ENCODE data around the gene P2RX2. TPM values are rescaled to one million over a fixed set of nuclear protein-coding genes. Genes with fewer than 3 reads are reported as not detected.
"Not testable (repeated sequence)": the region's sequence is repeated elsewhere in the genome, so short reads cannot be mapped to it uniquely, and the experiment has no call there.

Gene P2RX2
- total RNA-seq, 1 donor from 2014 or later: not detected

- no peak for DNase-seq (ENCODE audit: low read depth, low spot score)
Observed at GRCh38 chr12:132583411-132583710, 35.2 kb upstream of the P2RX2 start.

DNA sequence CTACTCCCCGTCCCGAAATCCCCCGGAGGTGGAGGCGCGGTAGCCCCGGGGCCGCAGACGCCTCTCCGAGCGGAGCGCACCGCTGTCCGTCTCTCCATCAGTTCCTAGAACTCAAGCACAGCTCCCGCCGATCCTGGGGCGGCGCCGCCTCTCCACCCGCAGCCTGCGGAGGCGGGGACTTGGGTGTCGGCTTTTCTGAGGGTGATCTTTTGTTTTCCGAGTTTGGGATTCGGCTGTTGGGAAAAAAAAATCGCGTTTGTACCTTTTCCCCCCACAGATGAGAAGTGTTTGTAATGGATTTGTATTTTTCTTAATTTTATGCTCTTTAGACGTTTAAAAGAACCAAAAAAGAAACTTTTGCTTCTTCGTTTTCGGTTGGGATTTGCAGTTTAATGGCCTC lies 34.8 kb upstream of the P2RX2 start:
- DNase-seq (ENCODE audit: low read depth, low spot score): no peak

- DNase-seq (ENCODE audit: low read depth, low spot score): no peak
Observed at GRCh38 chr12:132584429-132584828, 34.1 kb upstream of the P2RX2 start.

- no peak for DNase-seq (ENCODE audit: low read depth, low spot score)
Observed at GRCh38 chr12:132585177-132585576, 33.4 kb upstream of the P2RX2 start.

GRCh38 chr12:132586929-132587328 lies 31.6 kb upstream of the P2RX2 start:
- no peak for DNase-seq (ENCODE audit: low read depth, low spot score)

GRCh38 chr12:132587781-132588180 lies 30.8 kb upstream of the P2RX2 start:
- DNase-seq (ENCODE audit: low read depth, low spot score): no peak

DNA sequence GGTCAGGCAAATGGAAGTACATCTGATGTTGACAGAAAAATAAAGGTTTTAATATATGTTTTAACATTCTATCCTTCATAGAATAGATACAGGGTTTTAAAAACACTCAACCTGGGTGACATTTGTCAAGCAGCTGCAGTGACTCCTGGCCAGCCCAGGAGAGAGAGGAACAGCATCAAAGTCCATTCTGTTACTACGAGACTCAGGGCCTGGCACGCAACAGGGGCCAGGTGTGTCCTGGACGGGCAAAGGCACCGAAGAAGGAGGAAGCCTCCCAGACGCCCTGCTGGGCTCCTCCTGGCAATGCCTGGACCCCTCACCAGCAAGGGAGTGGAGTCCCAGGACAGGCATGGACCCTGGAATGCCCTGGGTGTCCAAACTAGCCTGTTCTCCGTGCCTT lies 30.3 kb upstream of the P2RX2 start:
- no peak for DNase-seq (ENCODE audit: low read depth, low spot score)

DNA sequence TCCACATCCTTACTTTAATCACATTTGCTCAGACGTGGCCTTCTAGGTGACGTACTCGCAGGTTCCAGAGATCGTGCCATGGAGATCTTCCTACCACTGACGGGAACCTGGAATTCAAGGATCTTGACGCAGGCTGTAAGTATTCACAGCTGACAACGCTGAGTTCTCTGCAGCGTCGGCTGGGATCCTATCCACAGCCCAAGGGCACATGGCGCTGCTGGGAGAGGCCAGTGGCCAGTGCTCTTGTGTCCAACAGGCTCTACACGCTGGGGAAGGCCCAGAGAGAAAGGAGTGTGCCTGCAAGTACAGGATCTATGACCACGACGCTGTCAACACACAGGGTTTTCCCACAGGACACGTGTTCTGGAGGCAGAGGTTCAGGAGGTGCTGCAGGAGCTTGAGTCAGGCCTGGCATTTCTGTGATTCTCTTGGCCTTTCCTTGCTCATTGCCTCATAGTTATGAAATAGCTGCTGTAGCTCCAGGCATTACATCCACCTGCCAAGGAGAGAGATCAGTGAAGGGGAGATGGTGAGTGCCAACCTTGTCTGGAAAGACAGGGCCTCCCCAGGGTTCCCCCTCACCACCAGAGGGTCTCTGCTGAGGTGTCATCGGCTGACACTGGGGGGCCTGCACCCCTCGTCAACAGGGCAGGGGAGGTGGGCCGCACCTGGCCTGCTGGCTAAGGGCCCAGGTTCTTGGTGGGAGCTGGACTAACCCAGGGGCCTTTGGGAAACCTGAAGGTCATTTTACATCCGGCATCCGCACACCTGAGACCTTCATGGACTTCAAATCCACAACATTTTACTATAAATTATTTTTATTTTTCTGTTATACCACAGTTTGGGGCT lies 29.5 kb upstream of the P2RX2 start:
- DNase-seq (ENCODE audit: low read depth, low spot score): no peak

DNA sequence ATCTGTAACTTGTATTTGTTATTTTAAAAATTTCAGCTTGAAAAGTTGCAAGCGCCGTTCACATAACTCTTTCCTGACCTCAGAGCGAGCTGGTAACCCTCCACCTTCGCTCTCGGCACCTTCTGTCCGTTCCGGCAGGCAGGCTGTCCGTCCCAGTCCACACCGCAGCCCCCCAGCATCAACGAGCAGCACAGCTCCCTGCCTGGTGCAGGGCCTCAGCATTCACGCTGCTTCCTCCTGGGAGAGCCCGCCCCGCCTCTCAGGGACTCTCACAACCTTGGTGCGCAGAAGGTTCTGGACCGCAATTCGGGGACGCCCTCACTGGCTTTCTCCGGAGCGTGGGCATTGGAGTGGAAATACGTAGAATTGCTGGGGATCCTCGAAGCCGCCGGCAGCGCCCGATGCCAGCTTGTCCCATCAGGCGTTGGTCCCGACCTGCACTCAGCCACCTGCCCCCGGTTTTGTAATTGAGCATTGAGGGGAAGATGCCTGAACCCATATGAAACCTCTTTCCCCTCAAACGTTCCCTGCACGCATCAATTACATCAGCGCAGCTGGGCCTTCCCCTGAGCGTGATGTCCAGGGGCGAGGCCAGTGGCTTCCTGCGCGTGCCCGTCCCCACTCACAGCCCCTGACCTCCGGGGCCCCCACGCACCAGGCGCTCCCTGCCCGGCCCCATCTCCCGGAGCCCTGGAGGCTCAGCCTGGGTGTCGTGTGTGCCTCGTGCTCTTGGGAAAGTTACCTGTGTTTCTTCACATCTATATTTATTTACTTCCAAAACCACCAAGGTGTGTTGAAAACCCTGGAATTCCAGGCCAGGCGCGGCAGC lies 27.3 kb upstream of the P2RX2 start:
- no peak for DNase-seq (ENCODE audit: low read depth, low spot score)

- DNase-seq (ENCODE audit: low read depth, low spot score): no peak
Observed at GRCh38 chr12:132592282-132592970, 26.1 kb upstream of the P2RX2 start.

DNA sequence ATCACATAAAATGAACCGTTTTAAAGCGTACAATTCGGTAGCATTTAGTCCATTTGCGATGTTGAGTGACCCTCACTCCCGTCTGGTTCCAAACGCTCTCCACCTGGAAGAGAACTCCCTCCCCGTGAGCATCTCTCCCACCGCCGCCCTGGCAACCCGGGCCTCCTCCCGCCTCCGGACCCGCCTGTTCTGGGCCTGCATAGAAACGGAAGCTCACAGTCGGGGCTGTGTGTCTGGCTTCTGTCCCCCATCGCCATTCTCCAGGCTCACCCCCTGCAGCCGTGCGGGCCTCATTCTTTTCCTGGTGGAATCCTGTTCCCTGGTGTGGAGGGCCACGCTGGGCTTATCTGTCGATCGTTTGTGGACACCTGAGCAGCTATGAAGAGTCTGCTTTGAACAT lies 25.5 kb upstream of the P2RX2 start:
- no peak for DNase-seq (ENCODE audit: low read depth, low spot score)

DNA sequence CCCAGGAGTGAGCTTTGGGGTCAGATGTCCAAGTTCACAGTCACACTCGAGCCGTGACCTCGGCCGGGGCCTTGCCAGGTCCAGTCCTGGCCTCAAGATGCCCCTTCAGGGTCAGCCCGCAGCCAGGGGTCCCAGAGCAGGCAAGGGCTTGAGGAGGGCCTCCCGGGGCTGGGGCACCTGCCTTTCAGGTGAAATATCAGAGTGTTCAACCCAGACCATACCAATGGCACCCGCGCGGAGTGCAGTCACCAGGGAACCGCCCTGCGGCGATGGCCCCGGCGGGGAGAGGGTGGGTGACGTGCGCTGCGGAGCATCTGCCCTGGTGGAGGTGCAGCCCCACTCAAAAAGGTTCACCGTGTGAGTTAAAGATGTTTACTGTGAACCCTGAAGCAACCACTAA lies 25.1 kb upstream of the P2RX2 start:
- DNase-seq (ENCODE audit: low read depth, low spot score): no peak

GRCh38 chr12:132593938-132594358 lies 24.6 kb upstream of the P2RX2 start:
- DNase-seq (ENCODE audit: low read depth, low spot score): peak; percentile 89

DNA sequence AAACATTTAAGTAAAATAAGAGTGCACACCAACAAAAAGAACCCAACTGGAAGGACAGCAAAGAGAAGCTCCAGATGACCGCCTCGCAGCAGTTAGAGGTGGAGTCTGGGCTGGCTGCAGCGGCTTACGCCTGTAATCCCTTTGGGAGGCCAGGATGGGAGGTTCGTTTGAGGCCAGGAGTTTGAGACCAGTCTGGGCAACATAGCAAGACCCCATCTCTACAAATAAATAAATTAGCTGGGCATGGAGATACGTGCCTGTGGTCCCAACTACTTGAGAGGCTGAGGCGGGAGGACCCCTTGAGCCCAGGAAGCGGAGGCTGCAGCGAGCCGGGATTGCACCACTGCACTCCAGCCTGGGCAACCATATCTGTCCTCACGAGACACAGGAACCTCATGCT lies 23.4 kb upstream of the P2RX2 start:
- no peak for DNase-seq (ENCODE audit: low read depth, low spot score)

- DNase-seq (ENCODE audit: low read depth, low spot score): no peak
Observed at GRCh38 chr12:132596016-132596415, 22.6 kb upstream of the P2RX2 start.

DNA sequence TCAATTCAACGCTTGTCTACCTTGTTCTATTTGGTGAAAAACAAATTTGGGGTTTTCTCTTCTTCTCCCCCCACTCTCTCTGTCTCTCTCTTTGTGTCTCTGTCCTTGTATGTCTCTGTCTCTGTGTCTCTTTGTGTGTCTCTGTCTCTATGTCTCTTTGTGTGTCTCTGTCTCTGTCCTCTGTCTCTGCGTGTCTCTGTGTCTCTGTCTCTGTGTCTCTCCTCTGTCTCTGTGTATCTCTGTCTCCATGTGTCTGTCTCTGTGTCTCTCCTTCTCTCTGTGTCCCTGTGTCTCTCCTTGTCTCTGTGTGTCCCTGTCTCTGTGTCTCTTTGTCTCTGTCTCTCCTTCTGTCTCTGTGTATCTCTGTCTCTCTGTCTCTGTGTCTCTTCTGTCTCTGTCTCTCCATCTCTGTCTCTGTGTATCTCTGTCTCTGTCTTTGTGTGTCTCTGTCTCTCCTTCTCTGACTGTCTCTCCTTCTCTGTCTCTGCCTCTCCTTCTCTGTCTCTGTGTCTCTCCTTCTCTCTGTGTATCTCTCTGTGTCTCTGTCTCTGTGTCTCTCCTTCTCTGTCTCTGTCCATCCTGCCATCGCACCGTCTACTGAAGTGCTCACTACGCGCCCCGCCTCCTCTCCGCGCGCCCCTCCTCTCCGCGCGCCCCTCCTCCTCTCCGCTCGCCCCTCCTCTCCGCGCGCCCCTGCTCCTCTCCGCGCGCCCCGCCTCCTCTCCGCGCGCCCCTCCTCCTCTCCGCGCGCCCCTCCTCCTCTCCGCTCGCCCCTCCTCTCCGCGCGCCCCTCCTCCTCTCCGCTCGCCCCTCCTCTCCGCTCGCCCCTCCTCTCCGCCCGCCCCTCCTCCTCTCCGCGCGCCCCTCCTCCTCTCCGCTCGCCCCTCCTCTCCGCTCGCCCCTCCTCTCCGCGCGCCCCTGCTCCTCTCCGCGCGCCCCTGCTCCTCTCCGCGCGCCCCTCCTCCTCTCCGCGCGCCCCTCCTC lies 21.0 kb upstream of the P2RX2 start:
- no peak for DNase-seq (ENCODE audit: low read depth, low spot score)

GRCh38 chr12:132599502-132599901 lies 19.1 kb upstream of the P2RX2 start:
- not testable (repeated sequence) for DNase-seq (ENCODE audit: low read depth, low spot score)

DNA sequence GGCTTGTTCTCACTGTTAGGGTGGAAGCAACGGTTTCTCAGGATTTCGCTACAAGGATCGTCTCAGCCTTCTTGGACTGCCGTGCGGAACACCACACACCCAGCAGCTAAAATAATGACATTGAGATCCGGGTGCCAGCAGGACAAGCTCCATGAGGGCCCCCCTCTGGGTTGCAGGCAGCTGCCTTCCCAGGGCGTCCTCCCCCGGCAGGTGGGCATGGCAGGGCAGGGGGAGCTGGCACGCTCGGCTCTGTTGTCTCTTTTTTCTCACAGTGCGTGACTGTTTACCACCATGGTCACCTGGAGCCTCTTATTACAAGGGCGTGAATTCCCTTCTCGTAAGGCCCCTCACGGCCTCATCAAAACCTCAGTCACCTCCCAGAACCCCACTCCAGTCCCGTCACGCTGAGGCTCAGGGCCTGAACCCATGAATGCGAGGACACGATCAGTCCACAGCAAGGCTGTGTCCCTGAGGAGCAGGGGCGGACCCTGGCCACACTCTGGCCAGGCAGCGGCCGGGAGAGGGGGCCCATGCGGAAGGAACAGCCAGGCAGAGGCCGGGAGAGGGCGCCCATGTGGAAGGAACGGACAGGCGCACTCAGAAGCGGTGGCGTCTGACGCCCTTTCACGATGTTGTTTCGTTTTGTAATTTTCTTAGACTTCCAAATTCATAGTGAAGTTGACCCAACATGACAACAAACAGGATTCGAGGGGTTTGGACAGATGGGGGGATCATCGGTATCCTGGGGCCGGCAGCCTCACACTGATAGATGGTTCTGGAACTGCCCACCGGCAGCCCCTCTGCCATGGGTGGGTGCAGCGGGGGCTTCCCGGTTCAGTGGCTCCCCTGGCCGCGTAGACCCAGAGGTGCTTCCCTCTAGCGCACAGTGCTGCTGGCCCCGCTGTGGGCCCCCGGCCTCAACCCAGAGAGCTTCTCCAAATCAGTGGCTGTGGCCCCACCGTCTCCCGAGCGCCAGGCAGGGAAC lies 18.2 kb upstream of the P2RX2 start:
- DNase-seq (ENCODE audit: low read depth, low spot score): no peak

DNA sequence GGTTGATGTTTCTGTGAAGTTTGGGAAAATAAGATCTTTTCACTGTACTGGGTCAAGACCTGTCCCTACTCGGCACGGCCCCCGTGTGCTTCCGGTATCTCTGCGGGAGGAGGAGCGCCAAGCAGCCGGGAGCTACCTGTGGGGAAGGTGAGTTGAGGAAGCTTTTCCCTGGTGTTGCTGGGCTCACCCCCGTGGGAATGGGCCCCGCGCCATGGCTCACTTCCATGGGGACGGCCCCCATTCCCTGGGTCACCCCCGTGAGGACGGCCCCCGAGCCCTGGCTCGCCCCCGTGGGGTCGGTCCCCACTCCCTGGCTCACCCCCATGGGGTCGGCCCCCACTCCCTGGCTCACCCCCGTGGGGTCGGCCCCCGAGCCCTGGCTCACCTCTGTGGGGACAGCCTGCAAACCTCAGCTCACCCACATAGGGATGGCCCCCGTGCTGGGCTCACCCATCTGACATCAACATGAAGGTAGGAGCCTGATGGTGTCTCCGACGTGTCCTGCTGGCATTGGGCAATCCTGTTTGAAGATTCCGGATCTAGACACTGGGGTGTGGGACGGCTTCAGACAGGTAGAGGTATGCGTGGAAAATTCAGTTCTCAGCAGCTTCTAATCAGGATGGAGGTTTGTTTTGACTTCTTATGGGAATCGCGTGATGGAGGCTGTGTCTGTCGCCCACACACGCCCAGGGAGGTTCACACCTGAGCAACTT lies 17.2 kb upstream of the P2RX2 start:
- DNase-seq (ENCODE audit: low read depth, low spot score): no peak

All from pulmonary artery endothelial cell (primary cell).